WTC11 (cell line): ENCODE data around the gene CACNA1A. TPM values are rescaled to one million over a fixed set of nuclear protein-coding genes. Genes with fewer than 3 reads are reported as not detected.
A peak's percentile ranks its signal among the peaks of the same experiment; 100 is the strongest.

Source experiments
- ATAC-seq: fragments of 200-7000 bp; cut with Tn5 transposase; 2 replicates; pipeline ENCODE4 v1.10.0; 2021; ENCODE audit warnings: mild to moderate bottlenecking, moderate library complexity
- CTCF ChIA-PET: fragments of 300-600 bp; sonication (Branson Sonifier 250); formaldehyde crosslinking; loops from one replicate; lab custom pipeline; 2021; ENCODE audit warnings: antibody characterized with exemption; lab: Charles Lee
- POLR2A ChIA-PET: fragments of 350-600 bp; sonication (Branson Sonifier 250); formaldehyde crosslinking; loops from one replicate; lab custom pipeline; 2021; ENCODE audit warnings: antibody characterized with exemption; lab: Charles Lee
- DNase-seq: peaks from one replicate; pipeline ENCODE4 v3.0.0; 2021; ENCODE audit warnings: low spot score
- H3K27ac Mint-ChIP-seq: 2 replicates; pipeline ENCODE4 v1.8.0; 2021; ENCODE audit warnings: mixed read lengths
- H3K27me3 Mint-ChIP-seq: 2 replicates; pipeline ENCODE4 v1.8.0; 2021; ENCODE audit warnings: low read depth, mild to moderate bottlenecking, moderate library complexity, mixed read lengths
- H3K36me3 Mint-ChIP-seq: 2 replicates; pipeline ENCODE4 v1.8.0; 2021; ENCODE audit warnings: mixed read lengths
- H3K4me1 Mint-ChIP-seq: 2 replicates; pipeline ENCODE4 v1.8.0; 2022; ENCODE audit warnings: mixed read lengths
- H3K4me3 Mint-ChIP-seq: 2 replicates; pipeline ENCODE4 v1.8.0; 2021; ENCODE audit warnings: mild to moderate bottlenecking, moderate library complexity, mixed read lengths
- H3K9me3 Mint-ChIP-seq: 2 replicates; pipeline ENCODE4 v1.8.0; 2021; ENCODE audit warnings: mixed read lengths
- E2F1 ChIP-seq: sonication (generic); formaldehyde crosslinking; IDR thresholded peaks from 2 replicates; pipeline ENCODE4 v1.8.0; 2022; ENCODE audit warnings: mild to moderate bottlenecking, missing genetic modification reagents
- ZNF121 ChIP-seq: sonication (generic); formaldehyde crosslinking; IDR thresholded peaks from 2 replicates; pipeline ENCODE4 v1.8.0; 2023; ENCODE audit warnings: missing genetic modification reagents
- total RNA-seq: library from RNA; stranded (reverse); gene quantifications from 3 replicates; pipeline ENCODE4 v1.2.3, GENCODE V29; 2021
- TF ChIP-seq, protein P1 (sequence below): sonication (generic); formaldehyde crosslinking; IDR thresholded peaks from 2 replicates; pipeline ENCODE4 v1.8.0; 2023; ENCODE audit warnings: missing genetic modification reagents

The CACNA1A gene
- total RNA-seq, 1 experiment from 2014 or later = 28.9 TPM

GRCh38 chr19:13160557-13160956 lies 345.7 kb downstream of the CACNA1A start (continued):
- TF ChIP-seq, protein P1, sequence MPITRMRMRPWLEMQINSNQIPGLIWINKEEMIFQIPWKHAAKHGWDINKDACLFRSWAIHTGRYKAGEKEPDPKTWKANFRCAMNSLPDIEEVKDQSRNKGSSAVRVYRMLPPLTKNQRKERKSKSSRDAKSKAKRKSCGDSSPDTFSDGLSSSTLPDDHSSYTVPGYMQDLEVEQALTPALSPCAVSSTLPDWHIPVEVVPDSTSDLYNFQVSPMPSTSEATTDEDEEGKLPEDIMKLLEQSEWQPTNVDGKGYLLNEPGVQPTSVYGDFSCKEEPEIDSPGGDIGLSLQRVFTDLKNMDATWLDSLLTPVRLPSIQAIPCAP (CRISPR knock-in tag) = no peak

- no peak for ATAC-seq
- peaks cover 43% of the 10 kb centered on the region for H3K4me1 Mint-ChIP-seq
- peaks cover 1% of the 10 kb centered on the region for H3K36me3 Mint-ChIP-seq
- H3K9me3 Mint-ChIP-seq = no peaks in the 10 kb centered on the region
- H3K27ac Mint-ChIP-seq = no peak overlapping the region
- H3K4me3 Mint-ChIP-seq = no peak overlapping the region
- H3K27me3 Mint-ChIP-seq = no peaks in the 10 kb centered on the region
- DNase-seq = no peak
- ChIA-PET POLR2A (interaction anchor here (0.6 kb wide), 1 partner anchor 906 kb away, joined by 5 read pairs; no protein-coding TSS in a partner anchor), CTCF (interaction anchor here (2.3 kb wide), 1 partner anchor 36 kb away, joined by 10 read pairs; no protein-coding TSS in a partner anchor)
- TF ChIP-seq ZNF121 (CRISPR knock-in tag) (peak; percentile 96), E2F1 (CRISPR knock-in tag) (no peak)
Measured at GRCh38 chr19:13159713-13160112, 346.6 kb downstream of the CACNA1A start.
